HepG2 (cell line): ENCODE results near the gene MPP1. TPM values are rescaled to one million over a fixed set of nuclear protein-coding genes. Genes with fewer than 3 reads are reported as not detected.

ENCODE experiments used
- ATAC-seq: fragments of 200-7000 bp; cut with Tn5 transposase; 3 replicates; pipeline ENCODE4 v1.9.1; 2020; ENCODE audit warnings: mild to moderate bottlenecking, moderate library complexity
- BruUV-seq: library from RNA; stranded (reverse); fragments of 400-500 nt; replicated peaks from 2 replicates; lab custom pipeline; 2021; lab: Mats Ljungman, UMichigan
- CTCF ChIA-PET: fragments of 300-600 bp; formaldehyde crosslinking; extraction: SDS; loops from one replicate; lab custom pipeline; 2021; ENCODE audit warnings: low total read pairs, inconsistent platforms, low intra/inter-chr PET ratio; lab: Yijun Ruan, JAX
- POLR2A ChIA-PET: fragments of 350-600 bp; sonication (Branson Sonifier 250); formaldehyde crosslinking; loops from one replicate; lab custom pipeline; 2020; ENCODE audit warnings: antibody characterized with exemption, inconsistent platforms; lab: Yijun Ruan, JAX
- DNase-seq: peaks from one replicate; pipeline ENCODE4 v3.0.0-alpha.2; 2015; ENCODE audit warnings: low spot score
- FAIRE-seq: peaks from 3 replicates; lab custom pipeline; 2011; peaks lifted over from hg19 to GRCh38; lab: Jason Lieb, UNC
- H2AFZ ChIP-seq: one replicate; pipeline ENCODE4 v1.6.1; 2011; ENCODE audit warnings: low read length, inconsistent platforms
- H3K27ac ChIP-seq: fragments of 300-600 bp; 3 replicates; pipeline ENCODE4 v1.8.0; 2011; ENCODE audit warnings: mixed run types, mild to moderate bottlenecking, mixed read lengths, low read length, inconsistent platforms; ENCODE audit not compliant: insufficient read depth; ENCODE audit errors: extremely low read length
- H3K27me3 ChIP-seq, 2 experiments: fragments of 200-600 bp in 1 of 2; 2 replicates in 1 of 2; 3 replicates in 1 of 2; pipeline versions ENCODE4 v1.6.0 to v1.8.0; 2011; ENCODE audit warnings: low read length in 2 of 2, mild to moderate bottlenecking in 2 of 2, moderate library complexity in 2 of 2, inconsistent platforms in 1 of 2; ENCODE audit not compliant: insufficient read depth in 2 of 2, control insufficient read depth in 1 of 2
- H3K36me3 ChIP-seq, 2 experiments: fragments of 200-600 bp in 1 of 2; replicated peaks in 1 of 2; 2 replicates in 1 of 2; 3 replicates in 1 of 2; pipeline versions ENCODE4 v1.5.1 to v1.8.0; 2011; ENCODE audit warnings: low read length in 2 of 2, inconsistent platforms in 1 of 2; ENCODE audit not compliant: insufficient read depth in 2 of 2, control insufficient read depth in 1 of 2
- H3K4me1 ChIP-seq: 2 replicates; pipeline ENCODE4 v1.5.1; 2012; ENCODE audit warnings: low read length, inconsistent platforms; ENCODE audit not compliant: insufficient read depth
- H3K4me2 ChIP-seq: 2 replicates; pipeline ENCODE4 v1.6.0; 2011; ENCODE audit warnings: low read depth, low read length, inconsistent platforms
- H3K4me3 ChIP-seq, 3 experiments: fragments of 200-600 bp in 1 of 3; sonication (generic), shearing (Covaris generic) in 1 of 3; replicated peaks in 1 of 3; 2 replicates each; pipeline ENCODE4 v1.5.1; 2011 to 2016; ENCODE audit warnings: low read length in 3 of 3, inconsistent platforms in 2 of 3, low read depth in 2 of 3, mild to moderate bottlenecking in 2 of 3, control low read depth in 1 of 3, mixed read lengths in 1 of 3; ENCODE audit not compliant: insufficient read depth in 1 of 3
- H3K79me2 ChIP-seq: one replicate; pipeline ENCODE4 v1.6.1; 2011; ENCODE audit warnings: low read length, inconsistent platforms; ENCODE audit not compliant: insufficient read depth
- H3K9ac ChIP-seq: 2 replicates; pipeline ENCODE4 v1.6.0; 2011; ENCODE audit warnings: mild to moderate bottlenecking, low read depth, low read length, inconsistent platforms; ENCODE audit not compliant: insufficient read depth
- H3K9me3 ChIP-seq: 2 replicates; pipeline ENCODE4 v1.5.1; 2012; ENCODE audit warnings: mild to moderate bottlenecking, low read length
- H4K20me1 ChIP-seq: 2 replicates; pipeline ENCODE4 v1.6.0; 2011; ENCODE audit warnings: inconsistent platforms, mild to moderate bottlenecking, low read length, moderate library complexity; ENCODE audit not compliant: insufficient read depth
- ELF1 ChIP-seq: sonication (generic); formaldehyde crosslinking; IDR thresholded peaks from 2 replicates; pipeline ENCODE4 v1.4.0; 2020; ENCODE audit warnings: missing genetic modification reagents
- ESRRA ChIP-seq: sonication (generic); formaldehyde crosslinking; IDR thresholded peaks from 2 replicates; pipeline ENCODE4 v1.5.1; 2020; ENCODE audit warnings: mild to moderate bottlenecking, low read depth, missing genetic modification reagents
- GATA4 ChIP-seq: sonication (generic); IDR thresholded peaks from 2 replicates; pipeline ENCODE4 v1.6.1; 2016; ENCODE audit warnings: antibody characterized with exemption, low read depth, borderline replicate concordance
- MEF2D ChIP-seq: sonication (generic); formaldehyde crosslinking; IDR thresholded peaks from 2 replicates; pipeline ENCODE4 v1.5.1; 2020; ENCODE audit warnings: mild to moderate bottlenecking, missing genetic modification reagents
- PAF1 ChIP-seq: IDR thresholded peaks from 2 replicates; pipeline ENCODE4 v1.6.1; 2016; ENCODE audit warnings: missing genetic modification reagents, missing compliant biosample characterization
- SOX13 ChIP-seq, 3 experiments: fragments of 450-650 bp in 1 of 3; sonication (generic) in 1 of 3; formaldehyde crosslinking in 1 of 3; IDR thresholded peaks in 2 of 3; conservative IDR thresholded peaks in 1 of 3; 2 replicates each; pipeline versions ENCODE4 v1.5.0 to v1.6.1; 2016 to 2020; ENCODE audit warnings: antibody characterized with exemption in 1 of 3, mild to moderate bottlenecking in 1 of 3, missing compliant biosample characterization in 1 of 3, missing genetic modification reagents in 1 of 3, moderate library complexity in 1 of 3
- STAT5B ChIP-seq: sonication (generic); formaldehyde crosslinking; IDR thresholded peaks from 2 replicates; pipeline ENCODE4 v1.4.0; 2020; ENCODE audit warnings: missing genetic modification reagents
- TBL1XR1 ChIP-seq: fragments of 150-350 bp; IDR thresholded peaks from 2 replicates; pipeline ENCODE4 v1.6.1; 2014; ENCODE audit warnings: borderline replicate concordance, low read length; ENCODE audit not compliant: partially characterized antibody
- ZBTB42 ChIP-seq: sonication (generic); formaldehyde crosslinking; IDR thresholded peaks from 2 replicates; pipeline ENCODE4 v1.5.0; 2020; ENCODE audit warnings: mild to moderate bottlenecking, missing genetic modification reagents
- ZNF747 ChIP-seq: sonication (generic); formaldehyde crosslinking; IDR thresholded peaks from 2 replicates; pipeline ENCODE4 v1.8.1; 2023; ENCODE audit warnings: missing genetic modification reagents, mild to moderate bottlenecking, borderline replicate concordance
- ZNF83 ChIP-seq: sonication (generic); formaldehyde crosslinking; IDR thresholded peaks from 2 replicates; pipeline ENCODE4 v1.4.0; 2020; ENCODE audit warnings: missing genetic modification reagents, mild to moderate bottlenecking, borderline replicate concordance
- WGBS: methylation state at CpG from one replicate; pipeline ENCODE4 v1.1.6; 2017; ENCODE audit warnings: low lambda C conversion rate; 5-methylcytosine and 5-hydroxymethylcytosine counted together
- in situ Hi-C: cut with HindIII; loops from 2 replicates; pipeline ENCODE4 v1.10.0; 2017; ENCODE audit warnings: low pct_unique_long_range_greater_than_20kb; ENCODE audit not compliant: extremely low pct_ligation_motif_present
- intact Hi-C: fragments of 100-400 bp; cut with micrococcal nuclease; formaldehyde crosslinking; loops from one replicate; pipeline ENCODE4 v1.10.0; 2022; ENCODE audit not compliant: unreplicated experiment
- polyA plus RNA-seq, 8 experiments: library from polyadenylated mRNA; depleted of rRNA in 3 of 8; stranded (reverse) in 7 of 8; unstranded in 1 of 8; fragments of >200 nt; fragmentation: Illumina TruSeq in 4 of 8; extraction: Trizol in 4 of 8; gene quantifications; 2 replicates each; pipeline versions ENCODE4 v1.2.1 to v1.2.3, GENCODE V29; 2011 to 2016; ENCODE audit warnings: low read depth in 4 of 8, missing spikeins in 1 of 8, mixed read lengths in 1 of 8; ENCODE audit not compliant: insufficient read depth in 1 of 8
- total RNA-seq, 5 experiments: library from RNA; depleted of rRNA; stranded (reverse); fragments of >200 nt; fragmentation: Illumina TruSeq; extraction: Trizol; gene quantifications; 2 replicates each; pipeline ENCODE4 v1.2.3, GENCODE V29; 2016; ENCODE audit warnings: low read depth in 1 of 5
- TF ChIP-seq, protein P1 (sequence below): sonication (generic); formaldehyde crosslinking; IDR thresholded peaks from 2 replicates; pipeline ENCODE4 v1.8.1; 2022; ENCODE audit warnings: mild to moderate bottlenecking, missing genetic modification reagents
- TF ChIP-seq, protein P2 (sequence below): IDR thresholded peaks from 2 replicates; pipeline ENCODE4 v1.6.1; 2018; ENCODE audit warnings: missing genetic modification reagents, mild to moderate bottlenecking, missing compliant biosample characterization
- TF ChIP-seq, protein P3 (sequence below): sonication (generic); formaldehyde crosslinking; IDR thresholded peaks from 2 replicates; pipeline ENCODE4 v1.8.0; 2022; ENCODE audit warnings: mild to moderate bottlenecking, missing genetic modification reagents
- TF ChIP-seq, protein P4 (sequence below): sonication (generic); formaldehyde crosslinking; IDR thresholded peaks from 2 replicates; pipeline ENCODE4 v1.4.0; 2020; ENCODE audit warnings: mild to moderate bottlenecking, missing genetic modification reagents

Gene MPP1
- total and polyA plus RNA-seq, 2 of the 13 experiments (the other 11 are each of a cell fraction or from before 2014, with no cell fraction given), result 7.8 to 8.1 TPM

DNA sequence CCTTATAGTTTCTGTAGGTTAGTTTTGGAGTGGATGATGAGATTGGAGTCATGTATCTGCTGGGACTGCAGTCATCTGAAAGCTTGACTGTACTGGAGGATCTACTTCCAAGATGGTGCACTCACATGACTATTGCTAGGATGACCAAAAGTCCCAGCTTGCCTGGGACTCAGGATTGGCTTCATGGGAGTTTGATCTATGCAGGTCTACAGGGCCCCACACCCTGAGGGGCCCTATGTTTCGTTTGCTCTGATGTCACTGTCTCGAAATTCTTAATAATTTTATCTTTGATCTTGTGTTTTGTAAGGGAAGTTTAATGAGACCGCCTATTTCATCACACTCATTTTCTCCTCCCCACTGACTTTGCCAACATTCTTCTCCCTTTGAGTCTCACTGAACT lies 29.3 kb upstream of the MPP1 start, which contains the start of gene SMIM9:
Gene SMIM9 (minus strand): TSS at position 101 of the 400 bp plus-strand sequence. CDS start 3,806 bp downstream, outside the sequence.
- Histone ChIP-seq H3K4me1 (no peaks in the 10 kb centered on the region), H3K4me3 (no peak within 1 kb of the TSS), H3K36me3 (no peaks in the 10 kb centered on the region), H3K9ac (no peak within 1 kb of the TSS), H3K27ac (no peak within 1 kb of the TSS), H2AFZ (no peak within 1 kb of the TSS), H3K4me2 (no peak within 1 kb of the TSS), H3K79me2 (no peaks in the 10 kb centered on the region), H4K20me1 (no peaks in the 10 kb centered on the region), H3K9me3 (no peaks in the 10 kb centered on the region), H3K27me3 (no peaks in the 10 kb centered on the region)
- TF ChIP-seq, protein P1, sequence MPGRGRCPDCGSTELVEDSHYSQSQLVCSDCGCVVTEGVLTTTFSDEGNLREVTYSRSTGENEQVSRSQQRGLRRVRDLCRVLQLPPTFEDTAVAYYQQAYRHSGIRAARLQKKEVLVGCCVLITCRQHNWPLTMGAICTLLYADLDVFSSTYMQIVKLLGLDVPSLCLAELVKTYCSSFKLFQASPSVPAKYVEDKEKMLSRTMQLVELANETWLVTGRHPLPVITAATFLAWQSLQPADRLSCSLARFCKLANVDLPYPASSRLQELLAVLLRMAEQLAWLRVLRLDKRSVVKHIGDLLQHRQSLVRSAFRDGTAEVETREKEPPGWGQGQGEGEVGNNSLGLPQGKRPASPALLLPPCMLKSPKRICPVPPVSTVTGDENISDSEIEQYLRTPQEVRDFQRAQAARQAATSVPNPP (CRISPR knock-in tag), result no peak
- TF ChIP-seq TBL1XR1, result no peak
- TF ChIP-seq ZNF747 (CRISPR knock-in tag), result no peak
- no peak for TF ChIP-seq SOX13 (IDR thresholded peaks at IDR 0.05)
- TF ChIP-seq SOX13 (CRISPR knock-in tag; conservative IDR thresholded peaks at IDR 0.05 in 1 of 2, IDR thresholded peaks at IDR 0.05 in 1 of 2), result no peak
- no peak for TF ChIP-seq PAF1
- TF ChIP-seq, protein P2, sequence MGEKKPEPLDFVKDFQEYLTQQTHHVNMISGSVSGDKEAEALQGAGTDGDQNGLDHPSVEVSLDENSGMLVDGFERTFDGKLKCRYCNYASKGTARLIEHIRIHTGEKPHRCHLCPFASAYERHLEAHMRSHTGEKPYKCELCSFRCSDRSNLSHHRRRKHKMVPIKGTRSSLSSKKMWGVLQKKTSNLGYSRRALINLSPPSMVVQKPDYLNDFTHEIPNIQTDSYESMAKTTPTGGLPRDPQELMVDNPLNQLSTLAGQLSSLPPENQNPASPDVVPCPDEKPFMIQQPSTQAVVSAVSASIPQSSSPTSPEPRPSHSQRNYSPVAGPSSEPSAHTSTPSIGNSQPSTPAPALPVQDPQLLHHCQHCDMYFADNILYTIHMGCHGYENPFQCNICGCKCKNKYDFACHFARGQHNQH (CRISPR knock-in tag), result no peak
- TF ChIP-seq, protein P3, sequence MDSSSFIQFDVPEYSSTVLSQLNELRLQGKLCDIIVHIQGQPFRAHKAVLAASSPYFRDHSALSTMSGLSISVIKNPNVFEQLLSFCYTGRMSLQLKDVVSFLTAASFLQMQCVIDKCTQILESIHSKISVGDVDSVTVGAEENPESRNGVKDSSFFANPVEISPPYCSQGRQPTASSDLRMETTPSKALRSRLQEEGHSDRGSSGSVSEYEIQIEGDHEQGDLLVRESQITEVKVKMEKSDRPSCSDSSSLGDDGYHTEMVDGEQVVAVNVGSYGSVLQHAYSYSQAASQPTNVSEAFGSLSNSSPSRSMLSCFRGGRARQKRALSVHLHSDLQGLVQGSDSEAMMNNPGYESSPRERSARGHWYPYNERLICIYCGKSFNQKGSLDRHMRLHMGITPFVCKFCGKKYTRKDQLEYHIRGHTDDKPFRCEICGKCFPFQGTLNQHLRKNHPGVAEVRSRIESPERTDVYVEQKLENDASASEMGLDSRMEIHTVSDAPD (CRISPR knock-in tag), result no peak
- TF ChIP-seq GATA4, result no peak
- TF ChIP-seq ZBTB42, result no peak
- TF ChIP-seq MEF2D (CRISPR knock-in tag), result no peak
- no peak for TF ChIP-seq STAT5B
- no peak for TF ChIP-seq ELF1 (CRISPR knock-in tag)
- TF ChIP-seq, protein P4, sequence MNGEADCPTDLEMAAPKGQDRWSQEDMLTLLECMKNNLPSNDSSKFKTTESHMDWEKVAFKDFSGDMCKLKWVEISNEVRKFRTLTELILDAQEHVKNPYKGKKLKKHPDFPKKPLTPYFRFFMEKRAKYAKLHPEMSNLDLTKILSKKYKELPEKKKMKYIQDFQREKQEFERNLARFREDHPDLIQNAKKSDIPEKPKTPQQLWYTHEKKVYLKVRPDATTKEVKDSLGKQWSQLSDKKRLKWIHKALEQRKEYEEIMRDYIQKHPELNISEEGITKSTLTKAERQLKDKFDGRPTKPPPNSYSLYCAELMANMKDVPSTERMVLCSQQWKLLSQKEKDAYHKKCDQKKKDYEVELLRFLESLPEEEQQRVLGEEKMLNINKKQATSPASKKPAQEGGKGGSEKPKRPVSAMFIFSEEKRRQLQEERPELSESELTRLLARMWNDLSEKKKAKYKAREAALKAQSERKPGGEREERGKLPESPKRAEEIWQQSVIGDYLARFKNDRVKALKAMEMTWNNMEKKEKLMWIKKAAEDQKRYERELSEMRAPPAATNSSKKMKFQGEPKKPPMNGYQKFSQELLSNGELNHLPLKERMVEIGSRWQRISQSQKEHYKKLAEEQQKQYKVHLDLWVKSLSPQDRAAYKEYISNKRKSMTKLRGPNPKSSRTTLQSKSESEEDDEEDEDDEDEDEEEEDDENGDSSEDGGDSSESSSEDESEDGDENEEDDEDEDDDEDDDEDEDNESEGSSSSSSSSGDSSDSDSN (CRISPR knock-in tag), result no peak
- no peak for TF ChIP-seq ZNF83
- TF ChIP-seq ESRRA (CRISPR knock-in tag), result no peak
- 0% methylated on average over 3 of the region's 3 CpGs for WGBS
- FAIRE-seq (no peak), DNase-seq (peak; percentile 8), ATAC-seq (no peak)
- in situ Hi-C loops (loop anchor here (25.0 kb wide), 1 partner anchor 247 kb away; the partner anchor contains the start of gene CTAG1A), intact Hi-C loops (no loop called here)
- POLR2A ChIA-PET, result no interaction called here
- CTCF ChIA-PET, result no interaction called here
- BruUV-seq, result no TSS peak
